GM18873 (cell line): Measurements from ENCODE around the gene TRAFD1.
"Not testable (repeated sequence)": the region's sequence is repeated elsewhere in the genome, so short reads cannot be mapped to it uniquely, and the experiment has no call there.

Experiments used
- ATAC-seq: cut with Tn5 transposase; IDR thresholded peaks from one replicate; pipeline ENCODE4 v1.9.1; 2021; ENCODE audit warnings: mild to moderate bottlenecking, moderate library complexity, moderate number of reproducible peaks; ENCODE audit not compliant: unreplicated experiment, low FRiP score

Gene TRAFD1, protein sequence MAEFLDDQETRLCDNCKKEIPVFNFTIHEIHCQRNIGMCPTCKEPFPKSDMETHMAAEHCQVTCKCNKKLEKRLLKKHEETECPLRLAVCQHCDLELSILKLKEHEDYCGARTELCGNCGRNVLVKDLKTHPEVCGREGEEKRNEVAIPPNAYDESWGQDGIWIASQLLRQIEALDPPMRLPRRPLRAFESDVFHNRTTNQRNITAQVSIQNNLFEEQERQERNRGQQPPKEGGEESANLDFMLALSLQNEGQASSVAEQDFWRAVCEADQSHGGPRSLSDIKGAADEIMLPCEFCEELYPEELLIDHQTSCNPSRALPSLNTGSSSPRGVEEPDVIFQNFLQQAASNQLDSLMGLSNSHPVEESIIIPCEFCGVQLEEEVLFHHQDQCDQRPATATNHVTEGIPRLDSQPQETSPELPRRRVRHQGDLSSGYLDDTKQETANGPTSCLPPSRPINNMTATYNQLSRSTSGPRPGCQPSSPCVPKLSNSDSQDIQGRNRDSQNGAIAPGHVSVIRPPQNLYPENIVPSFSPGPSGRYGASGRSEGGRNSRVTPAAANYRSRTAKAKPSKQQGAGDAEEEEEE

DNA sequence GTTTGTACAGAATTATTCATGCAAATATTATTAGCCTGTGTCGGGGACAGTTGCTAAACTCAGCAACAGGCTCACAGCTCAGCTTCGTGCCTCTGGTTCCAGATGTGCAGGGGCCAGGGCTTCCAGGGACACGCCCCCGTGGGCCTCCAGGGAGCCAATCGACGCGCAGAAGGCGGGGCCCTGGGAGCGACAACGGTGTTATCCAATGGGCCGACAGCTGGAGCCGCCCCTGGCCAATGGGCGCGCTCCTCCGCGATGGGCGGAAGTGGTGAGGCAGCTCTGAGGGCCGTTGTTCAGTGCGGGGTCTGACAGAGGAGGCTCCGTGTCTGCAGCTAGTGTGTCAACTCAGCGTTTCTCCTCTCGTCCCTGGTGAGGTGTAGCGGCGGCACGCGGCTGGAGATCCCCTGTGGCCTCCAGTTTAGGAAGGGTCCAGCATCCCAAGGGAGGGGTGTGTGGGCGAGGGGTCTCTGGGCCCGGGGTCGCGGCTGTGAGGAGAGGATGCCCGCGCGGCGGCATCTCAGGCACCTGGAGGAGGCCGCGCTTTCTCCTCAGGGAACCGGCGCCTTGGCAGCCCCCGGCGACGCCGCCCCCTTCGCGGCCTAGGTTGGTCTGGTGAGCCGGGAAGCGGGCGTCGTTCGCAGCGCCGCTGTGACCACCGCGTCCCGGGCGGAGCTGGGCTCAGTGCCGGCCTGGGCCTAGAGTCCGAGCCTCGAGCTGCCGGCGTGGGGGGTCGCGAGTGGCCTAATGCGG is at the start of gene TRAFD1:
Gene TRAFD1, plus strand, starts transcription at position 311 of the 750 bp plus-strand sequence. CDS start 4,963 bp downstream, outside the sequence.
- peak; percentile 86 for ATAC-seq

DNA sequence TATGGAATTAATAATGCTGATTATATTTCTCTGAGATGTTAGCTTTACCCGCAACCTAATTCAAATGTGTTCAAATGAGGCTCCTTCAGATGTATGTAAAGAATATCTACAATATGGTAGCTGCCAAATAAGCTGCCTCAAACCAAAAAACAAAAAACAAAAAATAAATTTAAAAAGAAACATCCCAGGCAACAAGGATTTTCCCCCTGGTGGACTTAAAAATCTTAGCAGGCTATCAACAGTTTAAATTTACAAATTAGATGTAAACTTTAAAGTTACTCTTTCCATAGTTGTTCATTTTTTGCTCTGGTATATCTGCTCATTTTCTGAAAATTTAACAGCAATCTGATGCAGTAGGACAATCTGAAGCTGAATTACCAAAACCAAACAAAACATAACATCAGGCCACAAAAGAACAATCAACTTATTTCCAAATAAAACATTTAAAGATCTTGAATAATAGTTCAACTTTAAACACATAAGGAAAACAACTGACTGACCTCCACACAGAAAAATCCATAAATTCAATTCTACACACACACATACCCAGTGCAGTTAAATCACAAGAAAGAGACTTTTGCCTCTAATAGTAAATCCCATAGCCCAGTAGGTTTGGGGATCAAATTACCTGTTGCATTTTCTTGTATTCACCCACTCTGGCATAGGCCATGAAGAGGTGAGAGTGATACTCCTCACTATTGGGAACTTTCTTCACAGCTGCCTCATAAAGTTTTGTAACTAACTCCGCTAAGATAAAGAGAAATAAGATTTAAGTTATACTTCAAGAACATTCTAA is 38.1 kb upstream of the TRAFD1 start:
- ATAC-seq: no peak

DNA sequence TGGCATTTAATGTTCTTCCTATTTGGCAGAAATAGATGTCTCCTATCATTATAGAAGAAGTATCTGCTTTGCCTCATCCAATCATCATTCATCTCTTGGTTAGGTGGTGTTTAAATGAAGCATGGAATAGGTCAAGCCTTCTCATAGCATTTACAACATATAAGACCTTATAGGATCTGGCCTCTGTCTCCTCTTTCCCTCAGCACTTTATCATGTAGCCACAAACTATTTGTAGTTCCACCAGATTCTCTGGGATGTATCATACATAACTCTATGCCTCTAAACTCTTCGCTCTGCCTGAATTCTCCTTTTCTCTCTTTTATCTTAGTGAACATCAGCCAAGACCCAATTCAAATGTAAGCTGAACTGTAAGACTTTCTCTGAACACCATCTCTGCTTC is 37.5 kb upstream of the TRAFD1 start:
- ATAC-seq: no peak

DNA sequence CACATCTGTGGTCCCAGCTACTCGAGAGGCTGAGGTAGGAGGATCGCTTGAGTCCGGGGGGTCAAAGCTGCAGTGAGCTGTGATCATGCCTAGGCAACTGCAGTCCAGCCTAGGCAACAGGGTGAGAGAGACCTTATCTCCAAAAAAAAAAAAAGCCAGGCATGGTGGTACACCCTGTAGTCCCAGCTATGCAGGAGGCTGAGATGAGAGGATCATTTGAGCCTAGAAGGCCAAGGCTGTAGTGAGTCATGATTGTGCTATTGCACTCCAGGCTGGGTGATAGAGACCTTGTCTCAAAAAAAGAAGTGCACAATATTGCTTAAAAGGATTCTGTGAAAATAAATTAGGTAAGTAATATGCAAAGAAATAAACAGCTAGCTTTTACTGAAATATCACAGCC is 33.8 kb upstream of the TRAFD1 start:
- ATAC-seq: no peak

DNA sequence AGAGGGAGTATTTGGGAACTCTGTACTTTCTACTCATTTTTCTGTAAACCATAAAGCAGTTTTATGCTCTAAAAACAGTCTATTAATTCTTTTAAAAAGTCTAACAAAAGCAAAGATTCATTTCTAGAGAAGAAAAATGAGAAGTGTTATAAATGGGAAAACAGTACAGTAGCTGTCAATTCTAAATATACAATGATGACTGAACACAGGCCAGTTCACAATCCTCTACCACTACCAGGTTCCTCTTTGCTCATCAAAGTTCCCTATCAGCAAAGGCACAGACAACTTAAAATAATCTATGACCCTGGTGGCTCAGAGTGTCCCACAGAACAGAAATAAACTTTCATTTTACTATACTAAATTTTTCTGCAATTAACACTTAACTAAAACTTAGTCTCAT is 29.3 kb upstream of the TRAFD1 start:
- no peak for ATAC-seq

DNA sequence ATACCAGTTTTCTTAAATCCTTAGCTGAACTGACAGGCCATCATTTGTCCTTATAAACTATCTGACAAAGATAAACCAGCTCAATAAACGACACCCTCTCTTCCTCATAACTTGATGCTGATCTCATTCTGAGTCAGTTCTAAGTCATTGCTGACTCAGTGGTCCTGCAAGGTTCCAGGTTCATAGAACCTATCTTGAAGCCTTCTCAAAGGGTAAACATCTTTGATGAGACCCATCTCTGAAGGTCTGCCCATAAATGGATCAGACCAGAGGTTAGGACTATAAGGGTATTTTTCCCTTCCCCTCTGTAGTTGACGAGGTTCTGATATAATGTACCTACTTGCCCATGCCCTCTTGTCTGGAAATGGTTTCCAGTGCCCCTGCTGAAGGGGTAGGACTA is 28.7 kb upstream of the TRAFD1 start:
- ATAC-seq: no peak

DNA sequence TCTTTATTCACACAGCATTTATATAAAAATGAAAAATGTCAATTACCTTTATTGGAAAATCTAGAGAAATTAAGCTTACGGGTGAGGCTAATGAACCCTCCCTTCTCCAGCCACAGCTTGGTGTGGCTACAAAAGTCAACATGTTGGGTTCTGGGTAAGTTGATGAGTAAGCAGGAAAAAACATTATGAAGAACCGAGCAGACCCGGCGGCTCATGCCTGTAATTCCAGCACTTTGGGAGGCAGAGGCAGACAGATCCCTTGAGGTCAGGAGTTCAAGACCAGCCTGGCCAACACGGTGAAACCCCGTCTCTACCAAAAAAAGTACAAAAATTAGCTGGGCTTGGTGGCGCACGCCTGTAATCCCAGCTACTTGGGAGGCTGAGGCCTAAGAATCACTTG is 27.7 kb upstream of the TRAFD1 start:
- ATAC-seq: no peak

DNA sequence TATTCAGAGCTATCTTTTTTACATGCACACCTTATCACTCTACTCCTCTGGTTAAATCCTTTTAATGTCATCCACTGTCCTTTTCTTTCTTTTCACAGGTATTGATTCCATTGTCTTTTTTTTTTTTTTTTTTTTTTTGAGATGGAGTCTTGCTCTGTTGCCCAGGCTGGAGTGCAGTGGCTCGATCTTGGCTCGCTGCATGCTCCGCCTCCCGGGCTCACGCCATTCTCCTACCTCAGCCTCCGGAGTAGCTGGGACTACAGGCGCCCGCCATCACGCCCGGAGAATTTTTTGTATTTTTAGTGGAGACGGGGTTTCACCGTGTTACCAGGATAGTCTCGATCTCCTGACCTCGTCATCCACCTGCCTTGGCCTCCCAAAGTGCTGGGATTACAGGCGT is 24.9 kb upstream of the TRAFD1 start:
- ATAC-seq: not testable (repeated sequence)

DNA sequence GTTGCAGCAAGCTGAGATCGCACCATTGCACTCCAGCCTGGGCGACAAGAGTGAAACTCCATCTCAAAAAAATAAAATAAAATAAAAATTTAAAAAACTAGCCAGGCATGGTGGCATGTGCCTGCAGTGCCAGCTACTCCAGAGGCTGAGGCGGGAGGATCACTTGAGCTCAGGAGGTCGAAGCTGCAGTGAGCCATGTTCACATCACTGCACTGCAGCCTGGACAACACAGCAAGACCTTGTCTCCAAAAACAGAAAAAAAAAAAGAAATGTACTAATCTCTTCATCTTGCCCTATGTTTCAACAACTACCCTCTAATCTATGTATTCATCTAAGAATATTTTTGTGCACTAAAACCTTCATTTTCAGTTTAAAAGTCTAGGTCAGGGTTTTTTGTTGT is 23.2 kb upstream of the TRAFD1 start:
- ATAC-seq: no peak

DNA sequence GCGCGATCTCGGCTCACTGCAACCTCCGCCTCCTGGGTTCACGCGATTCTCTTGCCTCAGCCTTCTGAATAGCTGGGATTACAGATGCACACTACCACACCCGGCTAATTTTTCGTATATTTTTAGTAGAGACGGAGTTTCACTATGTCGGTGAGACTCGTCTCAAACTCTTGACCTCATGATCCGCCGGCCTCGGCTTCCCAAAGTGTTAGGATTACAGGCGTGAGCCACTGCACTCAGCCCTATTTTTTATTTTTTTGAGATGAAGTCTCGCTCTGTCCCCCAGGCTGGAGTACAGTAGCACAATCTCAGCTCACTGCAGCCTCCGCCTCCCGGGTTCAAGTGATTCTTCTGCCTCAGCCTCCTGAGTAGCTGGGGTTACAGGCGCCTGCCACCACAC is 22.6 kb upstream of the TRAFD1 start:
- not testable (repeated sequence) for ATAC-seq

DNA sequence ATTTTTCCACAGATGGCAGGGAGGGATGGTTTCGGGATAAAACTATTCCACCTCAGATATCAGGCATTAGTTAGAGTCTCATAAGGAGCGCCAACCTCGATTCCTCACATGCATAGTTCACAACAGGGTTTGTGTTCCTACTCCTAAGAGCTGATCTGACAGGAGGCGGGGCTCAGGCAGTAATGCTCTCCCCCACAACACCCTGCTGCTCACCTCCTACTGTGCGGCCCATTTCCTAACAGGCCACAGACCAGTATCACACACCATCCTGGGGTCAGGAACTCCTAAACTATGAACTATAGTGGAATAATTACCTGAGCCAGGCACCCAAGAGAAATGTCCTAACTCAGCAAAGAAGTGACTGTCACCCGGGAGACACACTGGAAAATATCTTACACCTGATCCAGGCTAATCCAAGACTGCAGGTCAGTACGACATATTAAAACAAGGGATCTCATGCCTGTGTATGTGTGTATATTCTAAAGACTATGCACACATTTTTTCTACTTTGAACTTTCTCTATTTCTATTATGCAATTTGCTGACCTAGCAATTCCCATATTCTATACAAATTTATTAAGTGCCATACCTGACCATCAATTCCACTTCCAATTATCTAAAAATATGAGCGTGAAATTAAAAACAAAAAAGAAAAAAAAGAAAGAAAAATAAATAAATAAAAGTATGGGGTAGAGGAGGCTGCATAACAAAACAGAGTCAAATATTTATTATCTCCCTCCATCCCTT is 21.4 kb upstream of the TRAFD1 start:
- ATAC-seq: no peak

DNA sequence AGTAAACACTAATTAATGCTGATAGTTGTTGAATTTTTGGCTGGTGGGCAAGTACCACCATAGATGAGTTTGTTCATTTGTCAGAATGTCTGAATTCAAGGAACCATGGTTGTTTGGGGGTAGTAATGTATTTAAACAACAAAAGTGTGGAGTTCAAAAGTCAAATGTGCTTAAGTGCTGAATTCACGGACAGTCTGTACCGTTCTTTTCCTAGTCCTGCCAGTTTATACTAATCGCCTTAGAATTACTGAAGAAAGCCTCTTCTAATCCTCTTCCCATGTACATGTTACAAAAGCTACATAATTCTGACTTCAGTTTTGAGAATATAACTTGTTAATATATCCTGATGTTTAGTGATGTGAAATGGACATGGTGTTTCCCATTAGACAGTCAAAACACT is 19.5 kb upstream of the TRAFD1 start:
- no peak for ATAC-seq

DNA sequence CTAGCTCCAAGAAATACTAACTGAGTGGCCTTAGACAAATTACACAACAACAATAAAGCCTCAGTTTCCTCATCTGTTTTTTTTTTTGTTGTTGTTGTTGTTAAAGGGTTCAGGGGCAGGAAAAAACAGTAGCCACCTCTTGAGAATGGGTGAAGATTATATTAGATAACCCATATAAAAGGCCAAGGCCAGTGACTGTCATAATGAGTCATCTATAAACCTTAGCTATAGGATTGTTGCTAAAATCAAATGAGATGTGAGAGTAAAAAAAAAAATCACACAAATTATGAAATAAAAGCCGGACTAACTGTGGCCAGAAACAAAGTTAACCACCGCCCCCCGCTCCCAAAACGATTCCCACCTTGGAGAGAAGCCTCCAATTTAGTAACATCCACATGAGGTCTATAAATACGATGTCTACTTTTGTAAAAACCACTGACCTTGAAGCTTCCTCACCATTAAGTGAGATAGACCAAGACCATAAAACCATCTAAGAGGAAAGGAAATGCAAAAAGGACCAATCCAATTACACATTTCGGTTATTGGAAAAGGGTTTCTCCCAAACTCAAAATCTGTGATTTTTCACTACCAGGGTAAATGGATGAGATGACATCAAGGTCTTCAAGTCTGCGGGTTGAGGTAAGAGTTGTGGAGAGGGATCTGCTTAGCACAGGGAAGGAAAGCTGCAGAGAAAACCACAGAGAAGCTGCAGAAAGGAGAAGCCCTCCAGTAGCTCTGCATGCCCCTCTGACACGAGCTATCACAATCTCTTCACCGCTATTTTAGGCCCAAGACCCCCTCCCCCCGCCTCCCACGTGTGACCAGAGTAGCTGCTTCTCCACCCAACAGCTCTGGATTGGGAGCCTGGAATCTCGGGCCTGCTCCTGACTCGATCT is 17.8 kb upstream of the TRAFD1 start:
- no peak for ATAC-seq

DNA sequence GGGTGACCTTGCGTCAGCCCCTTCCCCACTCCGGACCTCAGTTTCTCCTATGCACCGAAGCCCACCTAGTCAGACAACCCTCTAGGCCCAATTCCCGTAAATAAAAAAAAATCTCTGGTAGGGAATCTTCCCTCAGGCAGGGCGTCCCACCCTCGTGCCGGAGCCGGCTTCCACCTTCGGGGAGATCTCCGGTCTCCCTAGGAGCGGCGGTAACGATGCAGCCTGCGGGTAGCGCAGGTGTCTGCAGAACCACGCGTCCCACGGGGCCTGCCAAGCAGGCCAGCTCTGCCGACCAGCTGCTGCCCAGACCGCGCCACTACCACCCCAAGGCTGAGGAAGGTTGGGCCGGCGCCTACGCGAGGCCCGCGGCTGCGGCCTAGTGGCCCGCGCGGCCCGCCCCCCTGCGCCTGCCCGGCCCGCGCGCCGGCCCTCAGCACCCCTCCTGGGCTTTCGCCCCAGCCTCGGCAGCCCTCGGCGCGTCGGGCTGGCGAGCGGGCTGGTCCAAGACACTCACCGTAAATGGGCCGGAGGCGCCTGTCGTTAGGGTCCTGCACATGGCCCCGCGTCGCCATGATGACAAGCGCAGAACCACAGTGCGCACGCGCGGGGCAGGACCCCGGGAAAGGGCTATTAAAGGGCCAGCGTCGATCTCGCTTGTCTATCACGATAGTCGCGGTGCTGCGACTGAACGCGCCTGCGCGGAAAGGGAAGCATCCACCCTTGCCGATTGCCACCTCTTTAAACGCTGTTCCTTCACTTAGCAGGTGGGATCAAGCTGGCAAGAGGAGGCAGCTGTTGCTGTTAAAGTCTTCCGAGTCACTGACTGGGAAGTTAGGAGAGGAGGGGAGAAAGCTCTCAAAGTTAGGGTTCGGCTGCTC is 16.9 kb upstream of the TRAFD1 start, which contains the start of gene NAA25:
Gene NAA25, minus strand, starts transcription at position 582 of the 878 bp plus-strand sequence. Its CDS starts 10 bp downstream, at position 572.
- peak; percentile 54 for ATAC-seq

DNA sequence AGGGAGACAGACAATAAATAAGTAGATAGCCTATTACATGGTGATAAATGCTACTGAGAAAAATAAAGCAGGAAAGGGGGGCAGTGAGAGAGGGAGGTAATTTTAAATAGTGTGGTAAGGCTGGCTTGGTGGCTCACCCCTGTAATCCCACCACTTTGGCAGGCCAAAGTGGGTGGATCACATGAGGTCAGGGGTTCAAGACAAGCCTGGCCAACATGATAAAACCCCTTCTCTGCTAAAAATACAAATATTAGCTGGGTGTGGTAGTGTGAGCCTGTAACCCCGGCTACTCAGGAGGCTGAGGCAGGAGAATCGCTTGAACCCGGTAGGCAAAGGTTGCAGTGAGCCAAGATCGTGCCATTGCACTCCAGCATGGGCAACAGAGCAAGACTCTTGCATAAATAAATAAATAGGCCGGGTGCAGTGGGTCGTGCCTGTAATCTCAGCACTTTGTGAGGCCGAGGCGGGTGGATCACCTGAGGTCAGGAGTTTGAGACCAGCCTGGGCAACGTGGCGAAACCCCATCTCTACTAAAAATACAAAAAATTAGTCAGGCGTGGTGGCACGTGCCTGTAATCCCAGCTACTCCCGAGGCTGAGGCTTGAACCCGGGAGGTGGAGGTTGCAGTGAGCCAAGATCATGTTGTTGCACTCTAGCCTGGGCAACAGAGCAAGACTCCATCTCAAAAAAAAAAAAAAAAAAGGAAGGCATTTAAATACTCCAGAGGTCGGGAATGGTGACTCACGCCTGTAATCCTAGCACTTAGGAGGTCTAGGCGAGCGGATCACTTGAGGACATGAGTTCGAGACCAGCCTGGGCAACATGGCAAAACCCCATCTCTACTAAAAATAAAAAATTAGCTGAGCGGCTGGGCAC is 14.3 kb upstream of the TRAFD1 start:
- not testable (repeated sequence) for ATAC-seq

DNA sequence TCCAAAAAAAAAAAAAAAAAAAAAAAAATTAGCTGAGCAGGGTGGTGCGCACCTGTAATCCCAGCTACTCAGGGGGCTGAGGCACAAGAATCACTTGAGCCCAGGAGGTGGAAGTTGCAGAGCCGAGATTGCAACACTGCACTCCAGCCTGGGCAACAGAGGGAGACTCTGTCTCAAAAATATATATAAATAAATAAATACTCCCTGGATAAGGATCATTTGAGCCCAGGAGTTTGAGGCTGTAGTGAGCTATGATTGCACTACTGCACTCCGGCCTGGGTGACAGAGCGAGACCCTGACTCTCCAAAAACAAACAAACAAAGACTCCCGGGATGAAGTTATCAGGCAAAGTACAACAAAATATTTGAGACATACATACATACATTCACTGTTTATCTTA is 13.4 kb upstream of the TRAFD1 start:
- ATAC-seq: no peak
